ENCODE data around the gene ITIH5. TPM values are rescaled to one million over a fixed set of nuclear protein-coding genes. Genes with fewer than 3 reads are reported as not detected.

The ITIH5 gene
- total and polyA plus RNA-seq, 9 of the 15 experiments (the other 6 are each of a cell fraction or from before 2014, with no cell fraction given): 0.52 to 4.5 (median 2.6) TPM

DNA sequence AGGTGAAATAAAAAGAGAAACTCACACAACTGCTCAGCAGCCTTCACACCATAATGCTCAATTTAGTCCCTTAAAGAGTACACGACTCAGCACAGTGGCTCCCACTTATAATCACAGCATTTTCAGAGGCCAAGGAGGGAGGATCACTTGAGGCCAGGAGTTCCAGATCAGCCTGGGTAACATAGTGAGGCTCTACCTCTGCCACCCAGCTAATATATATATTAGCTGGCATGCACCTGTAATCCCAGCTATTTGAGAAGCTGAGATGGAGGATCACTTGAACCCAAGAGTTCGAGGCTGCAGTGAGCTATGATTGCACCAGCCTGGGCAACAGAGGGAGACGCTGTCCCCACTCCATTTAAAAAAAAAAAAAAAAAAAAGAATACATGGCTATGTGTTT, 38.6 kb upstream of the ITIH5 start:
- Histone ChIP-seq H2AFZ (ENCODE audit: low read depth, low read length) (no peak overlapping the region), H3K4me3 (no peak overlapping the region), H3K27ac (ENCODE audit: extremely low read depth, low read depth, low read length) (no peak overlapping the region), H3K27me3 (ENCODE audit: control insufficient read depth in 2 of 2, insufficient read depth in 2 of 2, low read length in 2 of 2) (peaks cover 14 to 17% of the 10 kb centered on the region in 2 experiments; a peak in 3 of 5 replicates), H3K4me1 (replicated peaks in 1 of 2; ENCODE audit: control insufficient read depth in 2 of 2, insufficient read depth in 2 of 2, low read length in 2 of 2) (no peaks in the 10 kb centered on the region), H3K36me3 (ENCODE audit: control insufficient read depth, insufficient read depth, low read length) (no peaks in the 10 kb centered on the region), H3K4me2 (ENCODE audit: insufficient read depth, low read length) (no peak overlapping the region), H4K20me1 (replicated peaks; ENCODE audit: control insufficient read depth, insufficient read depth, low read length) (no peaks in the 10 kb centered on the region), H3K9me1 (ENCODE audit: control insufficient read depth, insufficient read depth, low read length) (no peaks in the 10 kb centered on the region), H3K79me2 (ENCODE audit: control insufficient read depth, insufficient read depth, low read length) (no peaks in the 10 kb centered on the region), H3K9ac (ENCODE audit: insufficient read depth in 1 of 2, low read depth in 2 of 2, low read length in 2 of 2) (no peak overlapping the region), H3K9me3 (replicated peaks; ENCODE audit: control insufficient read depth, insufficient read depth, low read depth, low read length) (no peaks in the 10 kb centered on the region)
- TF ChIP-seq ARNT (IDR thresholded peaks at IDR 0.05) (no peak), ZNF12 (CRISPR knock-in tag; IDR thresholded peaks at IDR 0.05) (no peak), SNIP1 (IDR thresholded peaks at IDR 0.05; ENCODE audit: low read depth) (no peak), SUPT5H (IDR thresholded peaks at IDR 0.05) (no peak), TSC22D4 (tag; IDR thresholded peaks at IDR 0.05) (no peak), ZNF124 (CRISPR knock-in tag; IDR thresholded peaks at IDR 0.05) (no peak), ZNF717 (CRISPR knock-in tag; IDR thresholded peaks at IDR 0.05) (no peak), ZNF592 (IDR thresholded peaks at IDR 0.05) (no peak), ZNF77 (CRISPR knock-in tag; IDR thresholded peaks at IDR 0.05) (no peak)
- ATAC-seq (no peak), FAIRE-seq (no peak), DNase-seq (ENCODE audit: extremely low read depth in 1 of 4, low spot score in 3 of 4) (no peak)
- intact Hi-C loops (cut with micrococcal nuclease) (no loop called here), in situ Hi-C loops (cut with MboI) (no loop called here)
- ChIA-PET CTCF (ENCODE audit: low intra/inter-chr PET ratio) (no interaction called here), POLR2A (no interaction called here)
- WGBS (ENCODE audit: insufficient coverage, low coverage, missing lambda C conversion rate): 0% methylated on average over 3 of the region's 3 CpGs
- BruUV-seq (replicated peaks): no TSS peak
